ENCODE measurements around the gene MAP7D1. TPM values are rescaled to one million over a fixed set of nuclear protein-coding genes. Genes with fewer than 3 reads are reported as not detected.

The MAP7D1 gene
- total RNA-seq, 1 donor from 2014 or later: 114 TPM

DNA sequence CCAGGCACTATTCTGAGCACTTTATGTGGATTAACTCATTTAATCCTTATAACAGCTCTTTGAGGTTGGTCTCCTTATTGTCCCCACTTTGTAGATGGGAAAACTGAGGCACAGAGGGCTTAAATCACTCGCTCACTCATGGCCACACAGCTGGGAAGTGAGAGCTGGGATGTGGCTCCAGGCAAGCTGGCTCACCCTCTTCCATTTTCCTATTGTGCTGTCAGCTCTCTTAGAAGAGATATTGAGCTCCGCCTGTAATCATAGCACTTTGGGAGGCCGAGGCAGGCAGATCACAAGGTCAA, 27.1 kb upstream of the MAP7D1 start:
- Histone ChIP-seq H3K4me1 (peaks cover 9% of the 10 kb centered on the region), H3K9me3 (no peaks in the 10 kb centered on the region), H3K4me3 (no peak overlapping the region), H3K36me3 (no peaks in the 10 kb centered on the region), H3K27ac (no peak overlapping the region), H3K27me3 (no peaks in the 10 kb centered on the region)
- TF ChIP-seq, protein P1, sequence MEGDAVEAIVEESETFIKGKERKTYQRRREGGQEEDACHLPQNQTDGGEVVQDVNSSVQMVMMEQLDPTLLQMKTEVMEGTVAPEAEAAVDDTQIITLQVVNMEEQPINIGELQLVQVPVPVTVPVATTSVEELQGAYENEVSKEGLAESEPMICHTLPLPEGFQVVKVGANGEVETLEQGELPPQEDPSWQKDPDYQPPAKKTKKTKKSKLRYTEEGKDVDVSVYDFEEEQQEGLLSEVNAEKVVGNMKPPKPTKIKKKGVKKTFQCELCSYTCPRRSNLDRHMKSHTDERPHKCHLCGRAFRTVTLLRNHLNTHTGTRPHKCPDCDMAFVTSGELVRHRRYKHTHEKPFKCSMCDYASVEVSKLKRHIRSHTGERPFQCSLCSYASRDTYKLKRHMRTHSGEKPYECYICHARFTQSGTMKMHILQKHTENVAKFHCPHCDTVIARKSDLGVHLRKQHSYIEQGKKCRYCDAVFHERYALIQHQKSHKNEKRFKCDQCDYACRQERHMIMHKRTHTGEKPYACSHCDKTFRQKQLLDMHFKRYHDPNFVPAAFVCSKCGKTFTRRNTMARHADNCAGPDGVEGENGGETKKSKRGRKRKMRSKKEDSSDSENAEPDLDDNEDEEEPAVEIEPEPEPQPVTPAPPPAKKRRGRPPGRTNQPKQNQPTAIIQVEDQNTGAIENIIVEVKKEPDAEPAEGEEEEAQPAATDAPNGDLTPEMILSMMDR (IDR thresholded peaks at IDR 0.05): no peak
- no peak for DNase-seq
- intact Hi-C loops (cut with DNase I): no loop called here
- no peak for ATAC-seq

- no peaks in the 10 kb centered on the region for H3K27me3 ChIP-seq
- ATAC-seq (no peak), DNase-seq (no peak)
- H3K4me3 ChIP-seq: no peak overlapping the region
- peaks cover 9% of the 10 kb centered on the region for H3K36me3 ChIP-seq
- intact Hi-C loops (cut with DNase I): no loop called here
- H3K9me3 ChIP-seq: no peaks in the 10 kb centered on the region
- no peak overlapping the region for H3K27ac ChIP-seq
- H3K4me1 ChIP-seq: peaks cover 25% of the 10 kb centered on the region
- TF ChIP-seq, protein P1 (IDR thresholded peaks at IDR 0.05): no peak
Observed at GRCh38 chr1:36132029-36132428, 23.9 kb upstream of the MAP7D1 start.

DNA sequence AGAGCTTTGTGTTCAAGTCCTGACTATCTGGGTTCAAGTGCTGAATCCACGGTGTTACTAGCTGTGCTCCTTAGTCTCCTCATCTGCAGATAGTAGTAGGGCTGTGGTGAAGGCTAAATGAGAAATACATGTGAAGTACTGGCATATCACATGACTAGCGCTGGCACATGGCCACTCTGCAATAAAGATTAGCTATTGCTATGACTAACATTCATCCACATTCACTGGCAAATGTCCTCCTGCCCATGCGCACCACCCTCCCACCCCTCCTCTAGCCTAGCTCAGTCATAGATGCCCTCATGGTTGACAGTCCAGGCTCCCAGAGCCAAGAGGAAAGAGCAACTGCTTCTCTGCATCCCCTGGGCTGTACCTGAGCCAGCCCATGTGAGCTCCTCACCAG, 22.5 kb upstream of the MAP7D1 start:
- Histone ChIP-seq H3K4me3 (no peak overlapping the region), H3K9me3 (no peaks in the 10 kb centered on the region), H3K36me3 (peaks cover 23% of the 10 kb centered on the region), H3K4me1 (peaks cover 25% of the 10 kb centered on the region), H3K27ac (no peak overlapping the region), H3K27me3 (no peaks in the 10 kb centered on the region)
- DNase-seq (no peak), ATAC-seq (peak; percentile 50)
- TF ChIP-seq, protein P1 (IDR thresholded peaks at IDR 0.05): no peak
- intact Hi-C loops (cut with DNase I): no loop called here

- Histone ChIP-seq H3K4me1 (peaks cover 25% of the 10 kb centered on the region), H3K27ac (no peak overlapping the region), H3K4me3 (no peak overlapping the region), H3K36me3 (peaks cover 27% of the 10 kb centered on the region), H3K27me3 (no peaks in the 10 kb centered on the region), H3K9me3 (no peaks in the 10 kb centered on the region)
- TF ChIP-seq, protein P1 (IDR thresholded peaks at IDR 0.05): no peak
- intact Hi-C loops (cut with DNase I): no loop called here
- ATAC-seq (no peak), DNase-seq (no peak)
Observed at GRCh38 chr1:36134031-36134430, 21.9 kb upstream of the MAP7D1 start.

GRCh38 chr1:36134505-36135329, 21.2 kb upstream of the MAP7D1 start:
- peaks cover 25% of the 10 kb centered on the region for H3K4me1 ChIP-seq
- intact Hi-C loops (cut with DNase I): no loop called here
- DNase-seq (no peak), ATAC-seq (peak; percentile 73)
- H3K27me3 ChIP-seq: no peaks in the 10 kb centered on the region
- peaks cover 34% of the 10 kb centered on the region for H3K36me3 ChIP-seq
- no peaks in the 10 kb centered on the region for H3K9me3 ChIP-seq
- H3K27ac ChIP-seq: peak overlapping the region; percentile 14
- TF ChIP-seq, protein P1 (IDR thresholded peaks at IDR 0.05): peak; percentile 69
- H3K4me3 ChIP-seq: no peak overlapping the region

GRCh38 chr1:36135330-36135667, 20.7 kb upstream of the MAP7D1 start:
- ATAC-seq (no peak), DNase-seq (no peak)
- peak overlapping the region; percentile 14 for H3K27ac ChIP-seq
- intact Hi-C loops (cut with DNase I): no loop called here
- peaks cover 39% of the 10 kb centered on the region for H3K36me3 ChIP-seq
- TF ChIP-seq, protein P1 (IDR thresholded peaks at IDR 0.05): no peak
- H3K4me3 ChIP-seq: no peak overlapping the region
- H3K27me3 ChIP-seq: no peaks in the 10 kb centered on the region
- no peaks in the 10 kb centered on the region for H3K9me3 ChIP-seq
- H3K4me1 ChIP-seq: peaks cover 30% of the 10 kb centered on the region
